Endothelial cell of umbilical vein (primary cell): ENCODE results near the gene LTN1. TPM values are rescaled to one million over a fixed set of nuclear protein-coding genes. Genes with fewer than 3 reads are reported as not detected.

Source experiments
- BruUV-seq: library from RNA; stranded (reverse); fragments of 400-500 nt; replicated peaks from 2 replicates; lab custom pipeline; 2021; lab: Mats Ljungman, UMichigan
- CTCF ChIA-PET: fragments of 300-600, 350-600 bp; sonication (Branson Sonifier 250); formaldehyde crosslinking; loops from one replicate; lab custom pipeline; 2021; ENCODE audit warnings: antibody characterized with exemption, inconsistent platforms; lab: Charles Lee
- POLR2A ChIA-PET: fragments of 300-600, 350-600 bp; sonication (Branson Sonifier 250); formaldehyde crosslinking; loops from one replicate; lab custom pipeline; 2021; ENCODE audit warnings: antibody characterized with exemption, inconsistent platforms; lab: Charles Lee
- DNase-seq: peaks from one replicate; pipeline ENCODE4 v3.0.0-alpha.2; 2011; ENCODE audit warnings: low read depth, low spot score
- FAIRE-seq: peaks from 2 replicates; lab custom pipeline; 2011; peaks lifted over from hg19 to GRCh38; lab: Jason Lieb, UNC
- H2AFZ ChIP-seq: 2 replicates; pipeline ENCODE4 v1.6.0; 2012; ENCODE audit warnings: low read depth, low read length, control low read depth, inconsistent platforms
- H3K27ac ChIP-seq: 2 replicates; pipeline ENCODE4 v1.5.1; 2011; ENCODE audit warnings: low read depth, mild to moderate bottlenecking, control low read depth, low read length, moderate library complexity; ENCODE audit not compliant: insufficient read depth
- H3K27me3 ChIP-seq, 2 experiments: 2 replicates each; pipeline versions ENCODE4 v1.6.0 to v1.6.1; 2011; ENCODE audit warnings: low read length in 2 of 2, mixed read lengths in 1 of 2; ENCODE audit not compliant: control insufficient read depth in 2 of 2, insufficient read depth in 2 of 2
- H3K36me3 ChIP-seq, 2 experiments: 2 replicates in 1 of 2; 3 replicates in 1 of 2; pipeline ENCODE4 v1.5.1; 2011; ENCODE audit warnings: low read length in 2 of 2, mild to moderate bottlenecking in 1 of 2, moderate library complexity in 1 of 2; ENCODE audit not compliant: control insufficient read depth in 2 of 2, insufficient read depth in 2 of 2; ENCODE audit errors: extremely low read depth in 1 of 2
- H3K4me1 ChIP-seq: 3 replicates; pipeline ENCODE4 v1.5.1; 2011; ENCODE audit warnings: mild to moderate bottlenecking, low read length; ENCODE audit not compliant: control insufficient read depth, insufficient read depth; ENCODE audit errors: extremely low read depth
- H3K4me2 ChIP-seq: 2 replicates; pipeline ENCODE4 v1.6.1; 2011; ENCODE audit warnings: low read length, control low read depth, mixed read lengths; ENCODE audit not compliant: insufficient read depth
- H3K4me3 ChIP-seq, 3 experiments: fragments of 200-600 bp in 1 of 3; sonication (generic), shearing (Covaris generic) in 1 of 3; replicated peaks in 1 of 3; 2 replicates each; pipeline ENCODE4 v1.5.1; 2011 to 2016; ENCODE audit warnings: control low read depth in 3 of 3, low read length in 3 of 3, mild to moderate bottlenecking in 2 of 3, inconsistent platforms in 1 of 3, low read depth in 1 of 3, moderate library complexity in 1 of 3; ENCODE audit not compliant: insufficient read depth in 1 of 3
- H3K79me2 ChIP-seq: 2 replicates; pipeline ENCODE4 v1.6.0; 2012; ENCODE audit warnings: low read length, inconsistent platforms; ENCODE audit not compliant: control insufficient read depth, insufficient read depth
- H3K9ac ChIP-seq: replicated peaks from 2 replicates; pipeline ENCODE3; 2011; ENCODE audit warnings: low read length, control low read depth; ENCODE audit not compliant: insufficient read depth; ENCODE audit errors: extremely low read depth
- H3K9me1 ChIP-seq: replicated peaks from 3 replicates; pipeline ENCODE4 v1.6.0; 2011; ENCODE audit warnings: mild to moderate bottlenecking, low read length; ENCODE audit not compliant: control insufficient read depth, insufficient read depth; ENCODE audit errors: extremely low read depth
- H3K9me3 ChIP-seq: replicated peaks from 2 replicates; pipeline ENCODE4 v1.5.1; 2012; ENCODE audit warnings: low read length, inconsistent platforms; ENCODE audit not compliant: control insufficient read depth, insufficient read depth
- H4K20me1 ChIP-seq: replicated peaks from 2 replicates; pipeline ENCODE3; 2011; ENCODE audit warnings: mild to moderate bottlenecking, low read length; ENCODE audit not compliant: control insufficient read depth, insufficient read depth; ENCODE audit errors: extremely low read depth
- EZH2 ChIP-seq: IDR thresholded peaks from 2 replicates; pipeline ENCODE4 v1.6.1; 2012; ENCODE audit warnings: borderline replicate concordance, low read depth, mild to moderate bottlenecking, moderate library complexity, low read length, inconsistent platforms; ENCODE audit not compliant: severe bottlenecking
- FOS ChIP-seq: IDR thresholded peaks from 2 replicates; pipeline ENCODE4 v1.6.1; 2011; ENCODE audit warnings: mild to moderate bottlenecking, low read length, moderate library complexity, borderline replicate concordance; ENCODE audit not compliant: insufficient read depth
- GATA2 ChIP-seq: IDR thresholded peaks from 2 replicates; pipeline ENCODE4 v1.7.0; 2011; ENCODE audit warnings: low read depth, mild to moderate bottlenecking, moderate library complexity, mixed read lengths, low read length; ENCODE audit not compliant: insufficient read length, insufficient read depth
- JUN ChIP-seq: IDR thresholded peaks from 2 replicates; pipeline ENCODE4 v1.6.1; 2011; ENCODE audit warnings: borderline replicate concordance, low read depth; ENCODE audit not compliant: insufficient read length, insufficient read depth
- MYC ChIP-seq: IDR thresholded peaks from one replicate; pipeline ENCODE4 v1.6.1; 2011; ENCODE audit warnings: mild to moderate bottlenecking, low read depth, low read length
- POLR2A ChIP-seq: IDR thresholded peaks from 2 replicates; pipeline ENCODE4 v1.6.1; 2012; ENCODE audit warnings: low read depth, mild to moderate bottlenecking, control low read depth, low read length
- POLR2AphosphoS5 ChIP-seq: IDR thresholded peaks from 2 replicates; pipeline ENCODE4 v1.6.1; 2012; ENCODE audit warnings: low read depth, mild to moderate bottlenecking, control low read depth, low read length, moderate library complexity; ENCODE audit not compliant: insufficient read depth
- dilution Hi-C: fragments of 300-500 bp; cut with MboI; formaldehyde crosslinking; loops from one replicate; pipeline ENCODE4 v1.15.0; 2019; ENCODE audit warnings: low sequenced_read_pairs; ENCODE audit not compliant: extremely low pct_ligation_motif_present
- intact Hi-C: fragments of 100-400 bp; cut with micrococcal nuclease; formaldehyde crosslinking; loops from one replicate; pipeline ENCODE4 v1.10.0; 2022
- polyA plus RNA-seq, 4 experiments: library from polyadenylated mRNA; depleted of rRNA in 3 of 4; stranded (reverse) in 3 of 4; unstranded in 1 of 4; fragments of >200 nt; gene quantifications; 2 replicates each; pipeline versions ENCODE4 v1.2.1 to v1.2.3, GENCODE V29; 2011 to 2012; ENCODE audit warnings: missing spikeins in 1 of 4
- total RNA-seq: library from RNA; stranded (reverse); gene quantifications from 2 replicates; pipeline ENCODE4 v1.2.3, GENCODE V29; 2021
- TF ChIP-seq, protein P1 (sequence below), 2 donors: IDR thresholded peaks; 1 replicate in 1 of 2; 2 replicates in 1 of 2; pipeline ENCODE4 v1.5.1; 2011; ENCODE audit warnings: low read length in 2 of 2, mild to moderate bottlenecking in 2 of 2, moderate library complexity in 2 of 2, control low read depth in 1 of 2, inconsistent platforms in 1 of 2, low read depth in 1 of 2; ENCODE audit not compliant: insufficient read depth in 1 of 2; ENCODE audit errors: extremely low read depth in 1 of 2
- TF ChIP-seq, protein P2 (sequence below): IDR thresholded peaks from 2 replicates; pipeline ENCODE4 v1.6.1; 2011; ENCODE audit not compliant: insufficient read depth, insufficient read length

Gene LTN1
- total and polyA plus RNA-seq, 2 donors (not counting 3 experiments of a cell fraction or from before 2014, with no cell fraction given): 3.8 to 23.0 TPM

DNA sequence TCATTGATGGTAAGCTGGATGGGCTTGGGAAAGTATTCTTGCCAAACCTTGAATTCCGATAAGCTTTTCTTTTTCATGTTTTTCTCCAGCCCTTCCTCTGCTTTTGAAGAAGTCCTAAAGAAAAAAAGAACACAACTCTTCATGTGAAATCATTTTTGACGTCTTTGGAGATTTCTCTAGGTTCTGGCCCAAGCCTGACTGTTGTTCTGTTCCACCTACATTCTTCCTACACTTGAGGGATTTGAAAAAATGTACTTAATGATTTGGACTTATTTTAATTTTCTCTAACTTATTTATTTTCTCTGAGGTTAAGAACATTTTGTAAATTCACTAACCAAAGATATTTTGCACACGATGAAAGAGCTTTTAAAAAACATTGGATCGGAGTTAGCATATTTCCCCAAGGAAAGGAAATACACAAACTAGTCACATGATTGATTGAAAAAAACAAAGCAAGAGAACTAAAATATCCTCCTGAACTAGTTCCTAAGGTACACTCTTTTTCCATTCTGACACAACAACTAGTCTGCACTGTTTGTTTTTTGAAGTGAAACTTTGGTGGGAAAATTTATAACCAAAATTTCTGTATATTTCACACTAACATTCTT lies 82.3 kb downstream of the LTN1 start:
- ChIA-PET CTCF (interaction anchor here (1.3 to 1.5 kb wide), 2 partner anchors 8 to 15 kb away, joined by 3 to 5 read pairs; no protein-coding TSS in a partner anchor), POLR2A (no interaction called here)
- H3K27ac ChIP-seq: no peak overlapping the region
- FAIRE-seq: no peak
- H3K9me3 ChIP-seq: no peaks in the 10 kb centered on the region
- no peaks in the 10 kb centered on the region for H3K9me1 ChIP-seq
- H3K4me3 ChIP-seq: no peak overlapping the region
- no TSS peak for BruUV-seq
- no peak overlapping the region for H2AFZ ChIP-seq
- no peaks in the 10 kb centered on the region for H3K79me2 ChIP-seq
- H3K9ac ChIP-seq: no peak overlapping the region
- no peak for DNase-seq
- TF ChIP-seq MYC (no peak), POLR2AphosphoS5 (no peak), JUN (no peak), GATA2 (no peak), POLR2A (no peak), FOS (no peak), EZH2 (no peak)
- TF ChIP-seq, protein P1, sequence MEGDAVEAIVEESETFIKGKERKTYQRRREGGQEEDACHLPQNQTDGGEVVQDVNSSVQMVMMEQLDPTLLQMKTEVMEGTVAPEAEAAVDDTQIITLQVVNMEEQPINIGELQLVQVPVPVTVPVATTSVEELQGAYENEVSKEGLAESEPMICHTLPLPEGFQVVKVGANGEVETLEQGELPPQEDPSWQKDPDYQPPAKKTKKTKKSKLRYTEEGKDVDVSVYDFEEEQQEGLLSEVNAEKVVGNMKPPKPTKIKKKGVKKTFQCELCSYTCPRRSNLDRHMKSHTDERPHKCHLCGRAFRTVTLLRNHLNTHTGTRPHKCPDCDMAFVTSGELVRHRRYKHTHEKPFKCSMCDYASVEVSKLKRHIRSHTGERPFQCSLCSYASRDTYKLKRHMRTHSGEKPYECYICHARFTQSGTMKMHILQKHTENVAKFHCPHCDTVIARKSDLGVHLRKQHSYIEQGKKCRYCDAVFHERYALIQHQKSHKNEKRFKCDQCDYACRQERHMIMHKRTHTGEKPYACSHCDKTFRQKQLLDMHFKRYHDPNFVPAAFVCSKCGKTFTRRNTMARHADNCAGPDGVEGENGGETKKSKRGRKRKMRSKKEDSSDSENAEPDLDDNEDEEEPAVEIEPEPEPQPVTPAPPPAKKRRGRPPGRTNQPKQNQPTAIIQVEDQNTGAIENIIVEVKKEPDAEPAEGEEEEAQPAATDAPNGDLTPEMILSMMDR (IDR thresholded peaks at IDR 0.05; ENCODE audit: extremely low read depth in 1 of 2, insufficient read depth in 1 of 2, low read depth in 1 of 2, low read length in 2 of 2): no peak
- TF ChIP-seq, protein P2, sequence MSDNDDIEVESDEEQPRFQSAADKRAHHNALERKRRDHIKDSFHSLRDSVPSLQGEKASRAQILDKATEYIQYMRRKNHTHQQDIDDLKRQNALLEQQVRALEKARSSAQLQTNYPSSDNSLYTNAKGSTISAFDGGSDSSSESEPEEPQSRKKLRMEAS: no peak
- dilution Hi-C loops: no loop called here
- H3K4me1 ChIP-seq: no peaks in the 10 kb centered on the region
- no peaks in the 10 kb centered on the region for H3K36me3 ChIP-seq
- no peaks in the 10 kb centered on the region for H3K27me3 ChIP-seq
- no peak overlapping the region for H3K4me2 ChIP-seq
- no peaks in the 10 kb centered on the region for H4K20me1 ChIP-seq
- intact Hi-C loops: no loop called here
